Epidermal melanocyte (primary cell): ENCODE measurements around the gene CTDSPL2.
"Not testable (repeated sequence)": the region's sequence is repeated elsewhere in the genome, so short reads cannot be mapped to it uniquely, and the experiment has no call there.

ENCODE experiments used
- DNase-seq: peaks from one replicate; pipeline ENCODE4 v3.0.0; 2011; ENCODE audit warnings: low spot score; ENCODE audit not compliant: insufficient read length

Gene CTDSPL2

GRCh38 chr15:44537735-44538240 is 110.4 kb downstream of the CTDSPL2 start:
- DNase-seq, result no peak

- no peak for DNase-seq
Measured at GRCh38 chr15:44541282-44541958, 114.0 kb downstream of the CTDSPL2 start.

- no peak for DNase-seq
Measured at GRCh38 chr15:44542596-44542995, 115.2 kb downstream of the CTDSPL2 start.

DNA sequence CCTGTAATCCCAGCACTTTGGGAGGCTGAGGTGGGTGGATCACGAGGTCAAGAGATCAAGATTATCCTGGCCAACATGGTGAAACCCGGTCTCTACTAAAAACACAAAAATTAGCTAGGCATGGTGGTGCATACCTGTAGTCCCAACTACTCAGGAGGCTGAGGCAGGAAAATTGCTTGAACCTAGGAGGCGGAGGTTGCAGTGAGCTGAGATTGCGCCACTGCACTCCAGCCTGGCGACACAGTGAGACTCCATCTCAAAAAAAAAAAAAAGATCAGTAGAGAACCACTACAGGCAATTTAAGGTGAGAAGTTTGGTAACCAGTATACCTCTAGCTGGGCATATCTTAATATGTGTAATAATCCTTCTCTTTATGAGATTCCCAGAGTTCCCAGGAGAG is 117.3 kb downstream of the CTDSPL2 start:
- DNase-seq, result not testable (repeated sequence)

GRCh38 chr15:44545913-44546802 is 118.7 kb downstream of the CTDSPL2 start:
- no peak for DNase-seq

- DNase-seq, result not testable (repeated sequence)
Measured at GRCh38 chr15:44549152-44549551, 121.7 kb downstream of the CTDSPL2 start.

DNA sequence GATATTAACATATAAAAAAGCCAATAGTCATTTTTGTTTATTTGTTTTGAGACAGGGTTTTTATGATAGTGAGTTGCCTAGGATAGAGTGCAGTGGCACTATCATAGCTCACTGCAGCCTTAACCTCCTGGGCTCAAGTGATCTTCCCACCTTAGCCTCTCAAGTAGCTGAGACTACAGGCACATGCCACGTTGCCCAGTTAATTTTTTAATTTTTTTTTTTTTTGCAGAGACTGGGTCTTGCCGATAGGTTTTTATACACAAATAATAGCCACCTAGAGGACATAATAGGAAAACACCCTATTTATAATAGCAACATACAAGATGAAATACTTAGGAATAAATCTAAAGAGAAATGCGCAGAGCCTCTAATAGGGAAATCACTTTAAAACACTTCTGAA is 122.8 kb downstream of the CTDSPL2 start:
- DNase-seq, result no peak

DNA sequence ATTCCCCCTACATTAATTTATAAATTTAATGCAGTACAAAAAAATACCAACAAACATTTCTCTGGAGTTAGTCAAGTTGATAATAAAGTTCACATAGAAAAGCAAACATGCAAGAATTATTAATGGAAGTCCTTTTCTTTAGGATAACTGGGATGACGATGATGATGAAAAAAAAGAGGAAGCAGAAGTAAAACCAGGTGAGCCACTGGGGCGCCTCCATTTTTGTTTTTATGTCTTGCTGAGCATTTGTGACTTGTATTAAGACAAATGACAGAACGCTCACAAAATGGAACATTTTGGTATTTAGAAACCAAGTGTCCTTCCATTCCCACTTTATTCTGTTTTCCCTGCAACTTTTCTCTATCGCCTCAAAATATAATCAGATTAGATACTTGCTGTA is 123.3 kb downstream of the CTDSPL2 start:
- no peak for DNase-seq

DNA sequence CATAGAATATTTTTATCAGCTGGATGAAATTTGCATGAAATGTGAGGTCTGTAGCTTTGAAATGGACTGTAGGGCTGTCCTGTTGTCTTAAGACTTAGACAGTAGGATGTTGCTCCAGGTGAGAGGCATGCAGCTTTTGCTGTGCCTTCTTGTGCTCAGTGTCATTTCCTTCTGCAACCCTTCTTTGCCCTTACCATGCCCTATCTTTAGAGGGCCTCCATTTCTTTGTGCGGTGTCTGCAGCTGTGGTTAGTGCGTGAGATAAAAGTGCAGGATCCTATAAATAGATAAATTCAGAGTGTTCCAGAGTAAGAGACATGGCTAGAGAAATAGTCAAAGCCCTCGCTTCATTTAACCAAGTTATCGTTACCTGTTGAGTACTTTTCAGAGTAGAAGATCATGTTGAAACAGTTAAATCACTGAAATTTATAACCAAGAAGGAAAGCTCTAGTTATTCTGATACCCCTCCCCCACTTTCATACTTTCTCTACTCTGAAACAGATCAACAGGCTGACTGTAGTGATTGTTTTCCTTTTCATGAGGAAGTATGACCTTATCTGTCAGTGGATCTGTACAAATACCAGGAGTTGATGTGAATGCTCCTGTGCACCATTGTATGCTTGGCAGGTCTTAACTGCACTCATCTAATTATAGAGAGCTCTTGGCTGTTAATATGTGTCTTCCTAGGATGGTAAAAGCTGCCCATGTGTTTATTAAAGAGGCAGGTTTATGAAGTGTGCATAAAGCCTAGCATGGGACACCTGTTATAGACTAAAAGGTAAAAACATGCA is 127.7 kb downstream of the CTDSPL2 start:
- no peak for DNase-seq

GRCh38 chr15:44560926-44561325 is 133.5 kb downstream of the CTDSPL2 start:
- DNase-seq, result not testable (repeated sequence)

DNA sequence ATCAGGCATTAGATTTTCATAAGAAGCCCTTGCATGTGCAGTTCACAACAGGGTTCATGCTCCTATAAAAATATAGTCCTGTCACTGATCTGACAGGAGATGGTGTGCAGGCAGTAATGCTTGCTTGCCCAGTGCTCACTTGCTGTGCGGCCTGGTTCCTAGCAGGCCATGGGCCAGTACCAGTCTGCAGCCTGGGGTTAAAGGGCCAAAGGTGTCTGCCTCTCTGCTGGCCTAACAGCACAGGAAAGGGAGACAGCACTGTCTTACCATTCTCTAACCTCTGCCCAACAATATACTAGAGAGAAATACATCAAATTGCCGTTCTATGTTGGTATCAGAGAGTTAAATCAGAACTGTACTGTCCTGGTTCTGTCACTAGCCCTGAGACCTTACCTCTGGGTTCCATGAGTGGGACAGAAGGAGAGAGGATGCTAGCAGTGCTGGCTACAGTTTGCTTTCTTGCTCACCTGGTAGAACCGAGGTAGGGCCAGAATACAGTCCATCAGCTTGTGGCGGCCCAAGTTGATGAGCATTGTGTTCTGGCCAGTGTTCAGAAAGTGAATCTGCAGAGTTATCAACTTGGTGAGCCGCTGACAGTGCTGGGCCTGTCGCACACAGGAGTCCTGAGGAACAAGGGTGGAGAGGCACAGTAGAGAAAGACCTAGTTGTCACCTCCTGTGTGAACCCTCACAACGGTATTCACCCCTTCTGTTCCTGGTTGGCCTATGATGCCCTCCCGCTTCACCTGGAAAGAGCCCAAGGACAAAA is 138.1 kb downstream of the CTDSPL2 start:
- no peak for DNase-seq

GRCh38 chr15:44566155-44566540 is 138.7 kb downstream of the CTDSPL2 start:
- DNase-seq, result no peak

DNA sequence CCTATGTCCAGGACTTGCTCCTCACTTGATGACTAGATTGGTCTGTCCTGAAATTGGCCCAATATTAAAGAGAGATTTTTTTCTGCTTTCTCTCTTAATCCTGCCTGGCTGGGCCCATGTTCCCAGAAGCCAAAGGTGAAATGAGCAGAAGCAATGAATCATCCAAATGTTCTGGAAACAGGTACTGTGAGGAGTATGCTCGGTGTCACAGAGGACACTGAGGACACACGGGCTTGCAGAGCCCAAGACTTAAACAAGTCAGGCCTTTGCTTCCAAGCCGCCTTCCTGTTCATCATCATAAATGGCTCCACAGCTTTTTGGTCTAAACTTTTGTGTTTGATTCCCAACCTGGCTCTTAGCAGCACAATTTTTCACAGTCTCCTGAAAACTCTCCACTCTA is 140.9 kb downstream of the CTDSPL2 start:
- DNase-seq, result no peak

GRCh38 chr15:44569316-44569715 is 141.9 kb downstream of the CTDSPL2 start:
- DNase-seq, result no peak

GRCh38 chr15:44570361-44570760 is 142.9 kb downstream of the CTDSPL2 start:
- DNase-seq, result no peak

DNA sequence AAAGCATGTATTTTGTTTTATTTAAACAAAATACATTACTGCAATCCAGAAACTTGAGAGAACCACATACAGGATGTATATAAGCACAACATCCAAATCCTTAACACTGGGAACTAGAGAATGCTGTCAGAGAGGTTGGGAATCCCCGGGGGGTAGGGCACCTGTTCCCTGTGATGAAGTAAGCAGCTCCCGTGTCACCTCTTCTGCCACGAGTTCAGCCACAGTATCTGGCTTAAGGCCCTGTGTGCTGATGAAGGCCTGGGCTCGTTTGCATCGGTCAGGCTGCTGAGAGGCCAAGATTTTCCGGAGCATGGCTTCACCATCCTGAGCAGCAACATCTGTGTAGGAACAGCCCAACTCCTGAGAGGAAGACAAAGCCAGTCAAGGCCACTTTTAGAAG is 146.0 kb downstream of the CTDSPL2 start:
- DNase-seq, result no peak

GRCh38 chr15:44574734-44575133 is 147.3 kb downstream of the CTDSPL2 start:
- DNase-seq, result no peak
